CD8-positive, alpha-beta memory T cell (primary cell): ENCODE data around the gene YWHAE. TPM values are rescaled to one million over a fixed set of nuclear protein-coding genes. Genes with fewer than 3 reads are reported as not detected.

ENCODE experiments used
- CTCF ChIA-PET: fragments of 350-600 bp; sonication (Branson Sonifier 250); formaldehyde crosslinking; loops from one replicate; lab custom pipeline; 2021; ENCODE audit warnings: antibody characterized with exemption; lab: Charles Lee
- POLR2A ChIA-PET: fragments of 350-600 bp; sonication (Branson Sonifier 250); formaldehyde crosslinking; loops from one replicate; lab custom pipeline; 2021; ENCODE audit warnings: antibody characterized with exemption; lab: Charles Lee
- DNase-seq, 5 donors: peaks; one replicate each; pipeline versions ENCODE4 v3.0.0 to v3.0.0-alpha.2; 2020 to 2022; ENCODE audit warnings: mixed read lengths in 1 of 5
- H3K27ac ChIP-seq: one replicate; pipeline ENCODE4 v1.7.0; 2013; ENCODE audit warnings: low read depth, mild to moderate bottlenecking, low read length, moderate library complexity
- H3K27me3 ChIP-seq: 2 replicates; pipeline ENCODE4 v1.7.0; 2013; ENCODE audit warnings: low read length, mild to moderate bottlenecking; ENCODE audit not compliant: insufficient read depth, poor library complexity, severe bottlenecking
- H3K36me3 ChIP-seq: 2 replicates; pipeline ENCODE4 v1.7.0; 2013; ENCODE audit warnings: mild to moderate bottlenecking, low read length, moderate library complexity; ENCODE audit not compliant: insufficient read depth
- H3K4me1 ChIP-seq: 2 replicates; pipeline ENCODE4 v1.7.0; 2013; ENCODE audit warnings: mild to moderate bottlenecking, low read length, moderate library complexity; ENCODE audit not compliant: insufficient read depth
- H3K4me3 ChIP-seq: 2 replicates; pipeline ENCODE4 v1.7.0; 2013; ENCODE audit warnings: mild to moderate bottlenecking, low read length
- H3K9me3 ChIP-seq: 2 replicates; pipeline ENCODE4 v1.7.0; 2013; ENCODE audit warnings: mild to moderate bottlenecking, low read length
- H3K27ac Mint-ChIP-seq, 8 donors: one replicate each; pipeline ENCODE4 v1.8.0; 2020 to 2021; ENCODE audit warnings: mixed read lengths in 8 of 8, mild to moderate bottlenecking in 6 of 8, inconsistent platforms in 3 of 8, moderate library complexity in 3 of 8
- H3K27me3 Mint-ChIP-seq, 2 donors: one replicate each; pipeline ENCODE4 v1.8.0; 2020 to 2021; ENCODE audit warnings: mixed read lengths in 2 of 2, mild to moderate bottlenecking in 1 of 2, moderate library complexity in 1 of 2
- H3K36me3 Mint-ChIP-seq, 3 donors: one replicate each; pipeline ENCODE4 v1.8.0; 2020 to 2021; ENCODE audit warnings: mixed read lengths in 3 of 3, inconsistent platforms in 1 of 3, mild to moderate bottlenecking in 1 of 3
- H3K4me1 Mint-ChIP-seq, 3 donors: one replicate each; pipeline ENCODE4 v1.8.0; 2020 to 2021; ENCODE audit warnings: mixed read lengths in 3 of 3, inconsistent platforms in 1 of 3, mild to moderate bottlenecking in 1 of 3
- H3K4me3 Mint-ChIP-seq, 7 donors: one replicate each; pipeline ENCODE4 v1.8.0; 2020 to 2021; ENCODE audit warnings: mixed read lengths in 7 of 7, mild to moderate bottlenecking in 6 of 7, moderate library complexity in 4 of 7, inconsistent platforms in 2 of 7
- H3K9me3 Mint-ChIP-seq, 5 donors: one replicate each; pipeline ENCODE4 v1.8.0; 2020 to 2022; ENCODE audit warnings: mixed read lengths in 5 of 5, mild to moderate bottlenecking in 3 of 5, moderate library complexity in 2 of 5, inconsistent platforms in 1 of 5
- polyA plus RNA-seq: library from polyadenylated mRNA; unstranded; fragments of 300-500 nt; fragmentation: Illumina TruSeq; gene quantifications from one replicate; pipeline ENCODE4 v1.2.3, GENCODE V29; 2021
- total RNA-seq, 2 experiments: library from RNA; stranded (reverse); gene quantifications; one replicate each; pipeline ENCODE4 v1.2.3, GENCODE V29; 2021

Gene YWHAE
- total and polyA plus RNA-seq, 3 experiments from 2014 or later, result 44.0 to 596 (median 579) TPM

GRCh38 chr17:1298606-1299005 is 101.4 kb downstream of the YWHAE start:
- peaks cover 0 to 3% (median 0%) of the 10 kb centered on the region in 5 donors for H3K9me3 Mint-ChIP-seq
- no peaks in the 10 kb centered on the region for H3K36me3 Mint-ChIP-seq
- POLR2A ChIA-PET, result no interaction called here
- Histone ChIP-seq H3K9me3 (no peaks in the 10 kb centered on the region), H3K27me3 (no peaks in the 10 kb centered on the region), H3K4me1 (peaks cover 54% of the 10 kb centered on the region), H3K36me3 (no peaks in the 10 kb centered on the region), H3K4me3 (peak overlapping the region; percentile 29), H3K27ac (no peak overlapping the region)
- H3K4me3 Mint-ChIP-seq, result peak overlapping the region in 6 of 7 donors; percentile 24 to 48 (median 28)
- peaks cover 33 to 46% (median 39%) of the 10 kb centered on the region in 3 donors for H3K4me1 Mint-ChIP-seq
- CTCF ChIA-PET, result interaction anchor here (1.2 to 2.6 kb wide), 2 partner anchors 20 to 34 kb away, joined by 3 to 9 read pairs; no protein-coding TSS in a partner anchor
- peaks cover 9 to 12% of the 10 kb centered on the region in 2 donors for H3K27me3 Mint-ChIP-seq
- H3K27ac Mint-ChIP-seq, result peak overlapping the region in 1 of 8 donors; percentile 36
- peak; percentile 9 to 63 (median 22) for DNase-seq

Other genes starting within 250 kb of the YWHAE start
- gene ABR, start 220.2 kb downstream of the YWHAE start, total RNA-seq, result 10 to 100 TPM; 60.4 to 60.8 TPM
- 26.9 TPM for gene ABR, start 220.2 kb downstream of the YWHAE start, polyA plus RNA-seq
- not detected for gene BHLHA9, start 129.8 kb downstream of the YWHAE start, total RNA-seq
- not detected for gene BHLHA9, start 129.8 kb downstream of the YWHAE start, polyA plus RNA-seq
- not detected for gene TRARG1, start 120.6 kb downstream of the YWHAE start, total RNA-seq
- gene TRARG1, start 120.6 kb downstream of the YWHAE start, polyA plus RNA-seq, result not detected
- gene CRK, start 56.0 kb upstream of the YWHAE start, total RNA-seq, result 10 to 100 TPM; 25.3 to 28.8 TPM
- gene CRK, start 56.0 kb upstream of the YWHAE start, polyA plus RNA-seq, result 24.6 TPM
- 10 to 100 TPM; 36.6 to 36.9 TPM for gene MYO1C, start 92.5 kb upstream of the YWHAE start, total RNA-seq
- gene MYO1C, start 92.5 kb upstream of the YWHAE start, polyA plus RNA-seq, result 5.7 TPM
- gene INPP5K, start 116.4 kb upstream of the YWHAE start, total RNA-seq, result 10 to 100 TPM; 29.5 to 31.9 TPM
- gene INPP5K, start 116.4 kb upstream of the YWHAE start, polyA plus RNA-seq, result 80.2 TPM
- gene PITPNA, start 162.6 kb upstream of the YWHAE start, total RNA-seq, result 10 to 100 TPM; 80.5 to 85.0 TPM
- gene PITPNA, start 162.6 kb upstream of the YWHAE start, polyA plus RNA-seq, result 39.6 TPM
- gene SLC43A2, start 228.6 kb upstream of the YWHAE start, total RNA-seq, result 10 to 100 TPM in 1 of 2 experiments, 1 to 10 TPM in 1; 9.0 to 10.2 TPM
- gene SLC43A2, start 228.6 kb upstream of the YWHAE start, polyA plus RNA-seq, result 1.6 TPM
- gene SCARF1, start 245.5 kb upstream of the YWHAE start, total RNA-seq, result under 1 TPM; 0.71 to 0.94 TPM
- gene SCARF1, start 245.5 kb upstream of the YWHAE start, polyA plus RNA-seq, result 0.39 TPM
- 1 to 10 TPM; 2.1 to 3.0 TPM for gene RILP, start 249.6 kb upstream of the YWHAE start, total RNA-seq
- gene RILP, start 249.6 kb upstream of the YWHAE start, polyA plus RNA-seq, result 3.7 TPM